Activated CD4-positive, alpha-beta T cell treated with anti-CD3 and anti-CD28 coated beads, Interleukin-2, Interleukin-6, amounts not matched to agents 100 ng/mL and 50 ng/mL, durations not matched to agents 16 hours and 8 hours (primary cell): Measurements from ENCODE around the gene VPS26C.

Experiments used
- DNase-seq: peaks from one replicate; pipeline ENCODE4 v3.0.0-alpha.2; 2020

VPS26C gene

DNA sequence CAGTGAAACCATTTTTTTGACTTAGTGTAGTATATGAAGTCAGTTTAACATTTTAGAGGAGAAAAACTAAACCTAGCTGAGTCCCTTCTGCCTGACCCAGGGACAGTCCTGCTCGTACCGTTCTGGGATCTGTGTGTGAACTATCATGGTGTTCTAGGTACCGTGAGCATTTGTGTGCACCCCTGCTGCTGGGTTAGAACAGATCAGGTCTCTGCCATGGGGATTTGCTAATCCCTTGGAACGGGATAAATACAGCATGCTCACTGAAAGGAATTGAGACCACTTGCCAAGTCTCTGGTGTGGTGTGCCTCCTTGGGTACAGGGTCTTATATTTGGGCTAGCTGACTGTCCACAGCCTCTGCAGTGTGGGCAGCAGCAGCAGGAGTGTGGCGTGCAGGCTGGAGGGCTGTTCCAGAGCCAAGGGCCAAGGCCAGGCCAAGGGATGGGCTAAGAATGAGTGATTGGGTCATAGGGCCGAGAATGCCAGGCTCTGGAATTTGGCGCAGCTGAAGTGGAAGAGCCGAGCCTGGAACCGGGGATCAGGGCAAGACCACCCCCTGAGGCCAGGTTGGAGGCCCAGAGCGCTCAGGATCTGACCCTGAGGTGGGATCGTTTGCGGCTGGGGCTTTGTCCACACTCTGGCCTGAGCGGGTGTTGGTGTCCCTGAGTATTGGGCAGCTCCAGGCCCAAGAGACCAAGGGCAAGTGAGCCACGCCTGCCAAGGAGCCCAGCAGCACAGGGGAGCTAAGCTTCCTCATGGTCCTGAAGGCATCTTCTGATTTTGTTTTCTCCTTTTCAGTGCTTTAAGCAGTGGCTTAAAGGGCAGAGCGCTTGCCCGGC lies 66.3 kb downstream of the VPS26C start:
- DNase-seq: no peak

DNA sequence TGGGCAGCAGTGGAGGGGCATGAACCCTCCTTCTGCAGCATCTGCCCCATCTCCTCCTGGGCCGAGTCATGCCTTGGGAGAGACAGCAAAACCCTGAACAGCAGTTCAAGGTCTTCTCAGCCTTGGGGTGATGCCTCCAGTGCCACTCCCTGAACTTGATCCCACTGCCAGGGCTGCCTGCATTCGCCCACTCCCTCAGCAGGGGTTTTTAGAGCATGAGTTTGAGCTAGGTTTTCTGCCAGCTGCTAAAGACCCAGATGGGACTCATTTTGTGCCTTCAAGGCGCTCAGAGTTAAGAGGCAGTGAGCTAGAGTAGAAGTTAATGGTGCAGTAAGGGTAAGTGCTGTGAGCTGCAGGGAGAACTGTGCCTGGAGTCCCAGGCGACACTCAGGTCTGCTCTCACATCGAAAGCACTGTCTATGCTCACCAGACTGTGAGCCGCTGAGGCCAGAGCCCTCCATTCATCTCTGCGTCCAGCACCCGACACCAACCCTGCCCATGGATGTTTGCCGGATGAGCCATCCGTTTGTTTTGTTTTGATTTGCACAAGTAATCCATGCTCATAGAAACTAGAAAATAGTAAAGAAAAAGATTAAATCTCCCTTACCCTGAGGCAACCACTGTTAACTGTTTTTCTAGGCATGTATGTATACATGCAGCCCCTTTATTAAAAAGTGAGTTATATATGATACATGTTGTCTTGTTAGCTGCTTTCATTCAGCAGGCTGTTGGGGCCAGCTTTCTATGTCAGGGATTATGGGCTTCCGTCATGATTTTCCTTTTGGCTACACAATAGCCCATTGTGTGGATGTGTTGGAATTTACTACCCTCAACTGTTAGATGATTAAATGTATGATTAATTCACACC lies 67.8 kb downstream of the VPS26C start:
- DNase-seq: no peak

DNA sequence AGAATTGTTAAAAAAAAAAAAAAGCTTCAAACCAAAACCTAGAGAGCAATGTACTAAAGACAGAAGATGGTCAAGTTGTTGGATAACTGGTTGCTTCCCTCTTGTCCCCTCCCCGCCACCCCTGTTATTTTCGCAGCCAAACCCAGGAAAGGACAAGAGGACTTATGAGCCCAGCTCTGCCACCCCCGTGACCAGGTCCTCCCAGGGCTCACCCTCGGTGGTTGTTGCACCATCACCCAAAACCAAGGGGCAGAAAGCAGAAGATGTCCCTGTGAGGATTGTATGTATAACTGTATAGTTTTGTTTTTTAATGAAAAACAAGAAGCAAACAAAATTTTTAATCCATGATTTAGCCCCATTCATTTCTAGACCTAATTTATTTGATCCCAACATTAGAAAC lies 69.4 kb downstream of the VPS26C start:
- DNase-seq: no peak

DNA sequence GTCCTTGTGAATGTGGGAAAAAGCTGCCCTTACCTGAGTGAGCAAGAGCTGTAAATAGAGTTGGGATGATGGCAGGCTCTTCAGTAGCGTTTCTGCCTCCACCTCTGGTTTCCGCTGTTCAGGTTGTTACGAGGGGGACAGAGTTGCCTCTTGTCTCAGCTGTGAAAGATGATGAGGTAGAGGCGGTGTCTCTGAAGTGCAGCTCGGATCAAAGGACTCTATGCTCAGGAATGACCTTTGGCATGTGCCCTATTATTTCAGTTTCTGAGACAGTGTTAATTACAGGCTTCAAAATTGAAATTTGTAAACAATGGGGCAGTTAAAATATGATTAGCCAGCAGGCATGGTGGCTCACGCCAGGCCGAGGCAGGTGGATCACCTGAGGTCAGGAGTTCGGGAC lies 70.3 kb downstream of the VPS26C start:
- DNase-seq: no peak

DNA sequence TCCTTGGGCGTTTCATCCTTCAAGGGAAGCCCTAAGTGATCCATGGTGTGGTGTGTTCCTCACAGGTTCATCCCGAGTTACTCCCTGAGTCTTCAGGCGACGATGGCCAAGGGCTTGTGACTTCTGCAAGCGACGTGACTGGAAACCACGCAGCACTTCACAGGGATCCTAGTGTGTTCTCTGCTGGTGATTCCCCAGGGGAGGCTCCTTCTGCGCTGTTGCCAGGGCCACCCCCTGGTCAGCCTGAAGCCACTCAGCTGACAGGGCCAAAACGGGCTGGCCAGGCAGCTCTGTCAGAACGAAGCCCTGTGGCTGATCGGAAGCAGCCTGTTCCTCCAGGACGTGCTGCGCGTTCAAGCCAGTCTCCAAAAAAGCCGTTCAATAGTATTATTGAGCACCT lies 71.5 kb downstream of the VPS26C start:
- DNase-seq: no peak

DNA sequence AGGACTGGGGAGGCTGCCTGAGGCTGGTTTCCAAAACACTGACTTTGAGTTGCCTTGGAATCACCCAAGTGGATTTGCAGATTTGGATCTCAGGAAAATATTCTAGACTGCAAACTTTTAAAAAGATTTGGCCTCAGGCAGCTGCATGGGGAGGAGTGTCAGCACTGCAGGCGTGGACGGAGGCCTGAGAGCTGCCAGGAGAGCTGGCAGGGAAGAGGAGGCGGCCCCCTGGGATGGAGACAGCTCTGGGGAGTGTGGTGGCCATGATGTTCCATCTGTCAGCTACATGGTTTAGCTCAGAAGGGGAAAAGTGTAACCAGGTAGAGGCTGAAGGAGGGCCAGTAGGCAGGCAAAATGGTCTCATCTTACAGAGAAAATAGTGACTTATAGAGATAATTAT lies 72.1 kb downstream of the VPS26C start:
- DNase-seq: no peak

DNA sequence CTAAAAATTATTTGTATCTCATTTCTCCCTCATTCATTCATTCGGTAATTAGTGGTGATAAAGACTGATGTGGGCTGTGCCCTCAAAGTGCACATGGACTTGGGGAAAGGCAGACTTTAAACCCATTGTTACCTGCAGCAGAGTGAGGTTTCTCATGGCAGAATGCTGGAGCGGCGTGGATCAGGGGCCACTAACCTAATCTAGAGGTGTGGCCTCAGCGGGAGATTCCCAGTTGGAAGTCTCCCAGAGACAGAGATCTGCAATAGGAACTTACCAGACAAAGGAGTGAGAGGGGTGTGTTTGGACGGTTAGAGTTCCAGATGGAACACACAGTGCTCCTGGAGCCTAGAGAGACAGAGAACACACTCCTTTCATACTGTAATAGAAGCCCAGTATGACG lies 73.5 kb downstream of the VPS26C start:
- DNase-seq: no peak

DNA sequence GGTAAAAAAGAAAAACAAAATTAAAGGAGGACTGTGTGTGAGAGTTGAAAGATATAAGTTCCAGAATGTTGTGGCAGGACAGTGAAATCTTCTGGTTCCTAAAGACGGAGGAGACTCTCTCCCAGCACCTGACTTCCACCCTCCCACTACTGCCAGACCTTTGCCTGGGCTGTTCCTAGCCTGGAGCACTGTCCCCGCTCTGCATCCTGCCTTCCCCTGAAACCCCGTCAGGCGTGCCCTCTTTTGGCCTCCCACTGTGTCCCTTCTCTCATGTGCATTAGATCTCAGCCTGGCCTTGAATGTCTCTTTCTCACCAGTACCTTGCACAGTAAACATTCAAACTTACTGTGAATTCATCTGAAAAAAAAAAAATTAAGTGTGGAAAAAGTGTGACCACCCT lies 74.1 kb downstream of the VPS26C start:
- no peak for DNase-seq

DNA sequence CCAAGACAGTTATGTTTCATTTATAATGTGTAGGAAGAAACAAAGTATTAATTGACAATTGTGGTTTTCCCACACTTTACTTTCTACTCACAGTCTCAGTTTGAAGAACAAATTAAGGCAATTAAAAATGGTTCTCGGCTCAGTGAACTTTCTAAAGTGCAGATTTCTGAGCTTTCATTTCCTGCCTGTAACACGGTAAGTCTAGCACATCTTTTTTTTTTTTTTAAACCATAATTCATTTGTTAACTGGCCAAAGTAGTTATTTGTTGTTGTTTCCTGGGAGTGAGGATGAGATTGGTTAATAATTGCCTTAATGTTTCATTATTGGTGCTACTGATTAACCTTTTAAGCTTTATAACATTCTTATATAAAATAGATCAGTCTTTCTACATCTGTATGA lies 75.1 kb downstream of the VPS26C start:
- DNase-seq: no peak

DNA sequence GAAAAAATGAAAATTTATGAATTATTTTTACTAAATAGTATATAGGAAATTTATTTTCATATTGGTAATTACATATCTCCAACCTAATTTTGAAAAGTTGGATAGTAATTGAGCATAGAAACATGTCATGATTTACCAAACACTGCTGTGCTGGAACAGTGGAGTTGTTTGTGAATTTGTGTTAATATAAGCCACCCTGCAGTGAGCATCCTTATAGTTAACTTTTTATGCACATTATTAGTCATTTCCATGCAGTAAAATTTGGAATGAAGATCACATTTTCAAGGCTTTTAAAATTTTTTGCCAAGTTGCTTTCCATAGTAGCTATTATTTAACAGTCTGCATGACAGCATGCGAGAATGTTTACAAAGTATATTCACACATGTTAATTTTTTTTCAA lies 78.3 kb downstream of the VPS26C start:
- DNase-seq: no peak

DNA sequence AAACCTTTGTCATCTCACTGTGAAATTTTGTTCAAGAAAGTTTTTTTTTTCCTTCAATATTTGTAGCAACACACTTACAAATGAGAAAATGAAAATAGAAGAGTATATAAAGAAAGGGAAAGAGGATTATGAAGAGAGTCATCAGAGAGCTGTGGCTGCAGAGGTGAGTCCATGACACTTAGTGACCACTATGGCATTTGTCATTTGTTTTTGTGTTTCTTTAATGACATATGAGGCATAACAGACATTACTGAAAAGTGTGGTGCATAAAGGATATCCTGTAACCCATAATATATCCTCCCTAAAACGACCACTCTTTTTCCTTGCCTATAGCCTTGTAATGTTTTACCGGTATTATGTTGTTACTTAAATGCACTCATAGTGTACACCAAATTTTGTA lies 80.2 kb downstream of the VPS26C start:
- DNase-seq: no peak

DNA sequence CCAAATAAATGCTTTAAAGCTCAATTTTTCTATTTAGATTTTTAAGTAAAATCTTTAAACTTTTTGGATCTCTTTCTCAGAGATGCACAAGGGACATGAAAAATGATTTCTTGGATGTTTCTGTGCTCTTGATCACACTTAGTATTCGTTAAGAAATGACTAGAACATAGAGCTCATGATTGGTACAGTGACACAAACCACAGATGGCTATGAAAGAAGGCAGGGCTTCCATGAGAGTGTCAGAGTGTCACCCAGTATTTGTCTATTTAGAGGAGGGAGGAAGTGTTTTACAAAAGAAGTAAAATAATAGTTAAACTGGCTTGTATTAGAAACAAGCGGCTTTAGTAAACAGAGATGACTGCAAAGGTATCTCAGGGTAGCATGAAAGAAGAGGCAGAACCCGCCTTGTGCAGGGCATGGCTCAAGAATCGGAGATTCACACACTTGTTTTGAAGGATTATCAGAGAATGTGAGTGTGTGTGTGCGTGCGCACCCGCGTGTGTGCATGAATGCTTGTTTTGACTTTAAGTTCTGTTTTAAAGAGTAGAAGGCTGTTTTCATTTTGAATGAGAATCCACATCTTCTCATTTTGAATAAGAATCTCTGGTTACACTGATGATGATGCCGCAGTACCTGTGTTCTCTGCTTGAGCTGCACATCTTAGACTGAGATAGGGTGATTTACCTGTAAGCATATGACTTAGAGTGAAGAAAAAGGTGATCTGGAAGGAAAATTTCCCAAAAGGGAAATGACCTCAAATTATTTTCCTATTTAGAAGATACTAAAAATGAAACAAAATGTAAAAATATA lies 82.1 kb downstream of the VPS26C start:
- DNase-seq: peak; percentile 34

DNA sequence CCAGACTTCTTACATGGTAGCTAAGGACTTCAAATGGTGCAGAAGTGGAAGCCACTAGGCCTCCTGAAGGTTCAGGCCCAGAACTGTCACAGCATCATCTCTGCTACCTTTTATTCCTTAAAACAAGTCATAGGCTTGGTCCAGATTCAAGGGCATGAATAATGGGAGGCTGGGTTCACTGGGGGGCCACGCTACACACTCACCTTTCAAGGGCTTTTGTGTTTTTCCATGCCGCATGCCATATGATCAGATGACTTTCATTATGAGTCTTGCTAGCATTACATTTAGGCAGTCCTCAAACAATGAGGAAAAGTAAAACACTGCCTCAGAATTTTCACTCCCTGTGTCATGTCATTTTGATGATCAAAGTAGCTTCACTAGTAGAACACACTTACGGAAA lies 83.4 kb downstream of the VPS26C start:
- peak; percentile 22 for DNase-seq

DNA sequence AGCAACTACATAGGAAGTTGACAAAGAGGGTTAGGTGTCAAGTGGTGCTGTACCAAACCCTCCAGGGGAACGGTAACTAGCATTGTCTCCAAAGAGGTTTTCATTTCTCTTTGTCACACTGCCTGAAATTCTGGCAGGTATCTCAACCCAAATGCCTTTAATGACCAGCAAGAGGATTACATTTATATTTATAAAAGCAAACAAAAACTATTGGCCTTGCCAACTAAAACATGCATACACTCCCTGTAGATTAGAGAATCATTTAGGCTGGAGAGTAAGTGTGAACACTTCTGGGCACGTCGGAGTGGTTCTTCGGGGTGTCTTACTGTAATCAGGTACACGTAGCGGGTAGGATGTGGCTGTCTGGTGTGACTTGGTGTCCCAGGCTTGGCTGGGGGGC lies 84.9 kb downstream of the VPS26C start:
- DNase-seq: no peak

DNA sequence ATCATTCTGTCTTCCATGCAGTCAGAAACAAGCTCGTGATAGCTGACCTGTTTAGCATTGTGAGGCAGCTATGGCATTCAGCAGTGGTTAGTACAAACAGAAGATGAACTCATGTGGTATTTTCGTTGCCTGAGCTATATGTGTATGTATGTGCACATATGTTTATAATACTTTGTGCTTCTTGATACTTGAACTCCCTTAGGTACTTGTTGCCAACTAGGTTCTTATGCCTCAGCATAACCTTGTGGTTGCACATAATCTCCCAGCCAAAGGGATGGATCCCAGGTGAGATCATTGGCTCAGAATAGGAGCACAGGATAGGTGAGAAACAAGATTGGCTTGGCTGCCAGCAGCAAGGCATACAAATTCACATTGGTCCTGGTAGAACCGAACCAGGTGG lies 86.1 kb downstream of the VPS26C start:
- DNase-seq: no peak

DNA sequence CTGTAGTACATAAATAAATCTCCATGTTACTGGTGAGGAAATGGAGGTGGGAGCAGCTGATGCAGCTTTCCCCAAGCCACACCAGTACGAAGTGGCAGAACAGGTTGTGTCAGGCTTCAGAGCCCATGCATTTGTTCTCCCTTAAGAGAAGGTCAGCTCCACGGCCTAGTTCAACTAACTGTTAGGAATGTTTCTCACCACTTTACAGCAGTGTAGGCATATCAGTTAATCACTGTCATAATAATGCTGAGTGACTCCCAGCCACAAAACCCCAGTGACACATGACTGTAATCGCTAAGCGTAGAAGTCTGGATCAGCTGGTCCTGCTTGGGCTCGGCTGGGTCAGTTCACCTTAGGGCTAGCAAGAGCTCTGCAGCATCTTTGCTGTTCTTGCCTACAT lies 90.4 kb downstream of the VPS26C start:
- DNase-seq: no peak
